ENCODE measurements around the gene ARHGAP28.

DNA sequence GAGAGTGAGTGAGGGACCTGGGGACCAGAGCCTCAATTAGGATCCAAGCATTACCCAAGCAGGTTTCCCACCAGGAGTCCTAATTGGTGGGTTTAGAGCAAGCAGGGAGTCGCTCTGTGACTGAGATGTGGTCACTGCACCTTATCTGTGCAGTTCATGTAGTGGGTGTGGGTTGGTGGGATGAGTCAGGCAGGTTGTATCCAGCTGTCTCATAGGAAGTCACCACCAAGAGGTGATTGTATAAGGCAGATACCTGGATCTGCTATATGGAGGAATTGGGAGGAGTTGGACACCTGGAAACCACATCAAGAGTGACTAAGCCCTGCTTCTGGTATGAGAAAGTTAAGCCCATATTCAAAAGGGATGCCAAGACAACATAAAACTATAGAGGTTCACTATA lies 106.8 kb downstream of the ARHGAP28 start:
- TF ChIP-seq CTCF (IDR thresholded peaks at IDR 0.05) (no peak), POLR2A (IDR thresholded peaks at IDR 0.05) (no peak)
